Right cardiac atrium (tissue), 5 donors: ENCODE data around the gene SLC66A3. TPM values are rescaled to one million over a fixed set of nuclear protein-coding genes. Genes with fewer than 3 reads are reported as not detected.

Experiments
- ATAC-seq, 2 donors: fragments of 200-7000 bp; cut with Tn5 transposase; one replicate each; pipeline versions ENCODE4 v1.8.0 to v1.9.1; 2020; ENCODE audit warnings: moderate library complexity in 2 of 2, mild to moderate bottlenecking in 1 of 2
- DNase-seq, 3 donors: peaks; one replicate each; pipeline ENCODE4 v3.0.0-alpha.2; 2020
- H3K27ac ChIP-seq: one replicate; pipeline ENCODE4 v1.5.1; 2013; ENCODE audit warnings: mild to moderate bottlenecking, low read length, control low read depth, moderate library complexity
- H3K27me3 ChIP-seq: one replicate; pipeline ENCODE4 v1.6.1; 2013; ENCODE audit not compliant: control insufficient read depth, insufficient read depth
- H3K4me1 ChIP-seq: one replicate; pipeline ENCODE4 v1.6.1; 2013; ENCODE audit warnings: low read length; ENCODE audit not compliant: control insufficient read depth, insufficient read depth
- H3K4me3 ChIP-seq: one replicate; pipeline ENCODE4 v1.5.1; 2013; ENCODE audit warnings: low read length, control low read depth
- H3K9me3 ChIP-seq: one replicate; pipeline ENCODE4 v1.6.1; 2013; ENCODE audit warnings: low read length; ENCODE audit not compliant: control insufficient read depth
- WGBS: extraction: QIAGEN DNeasy Blood & Tissue Kit; methylation state at CpG from one replicate; pipeline ENCODE4 v1.1.7; 2013; 5-methylcytosine and 5-hydroxymethylcytosine counted together
- intact Hi-C, 4 donors: fragments of 100-400 bp; cut with DNase I; formaldehyde crosslinking; loops; one replicate each; pipeline versions ENCODE4 v1.11.0 to v1.14.0; 2022 to 2023
- polyA plus RNA-seq: library from polyadenylated mRNA; stranded (reverse); fragments of 200-250 nt; gene quantifications from one replicate; pipeline ENCODE4 v1.2.3, GENCODE V29; 2013
- total RNA-seq, 4 donors: library from RNA; stranded (reverse); fragmentation: NEBNext Ultra II Directional; extraction: Animal tissue kit (Norgen Biotek cat#: 25700); gene quantifications; one replicate each; pipeline ENCODE4 v1.2.1, GENCODE V29; 2021
- donor health status: healthy with polysubstance abuse.
- donor health status: DM: no; HTN: yes; CAD: no.
- donor health status: DM: no; HTN: no; CAD: no.
- donor health status: DM: no; HTN: yes; CAD: no; lungs with severe emphysema.
- donor health status: DM: yes; HTN: yes; CAD: no.

SLC66A3 gene
- total and polyA plus RNA-seq, 5 donors = 10.2 to 14.6 (median 12.6) TPM

DNA sequence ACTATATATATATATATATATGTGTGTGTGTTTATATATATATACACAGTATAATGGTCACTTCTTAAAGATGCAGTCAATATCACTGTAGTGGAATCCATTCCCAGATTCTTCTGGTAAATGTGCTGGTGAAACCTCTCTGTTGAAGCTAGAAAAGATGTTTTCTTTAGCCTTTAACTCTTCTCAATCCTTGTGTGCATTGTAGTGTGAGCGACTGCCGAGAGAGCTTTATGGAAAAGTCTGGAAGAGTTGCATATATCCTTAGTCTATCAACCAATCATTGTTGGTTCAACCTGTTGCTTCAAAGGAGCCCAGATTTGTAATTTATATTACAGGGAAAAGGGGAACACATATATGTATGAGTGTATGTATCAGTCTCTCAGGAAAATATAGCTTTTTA is 27.7 kb downstream of the SLC66A3 start:
- intact Hi-C loops = no loop called here

GRCh38 chr2:11186145-11186544 is 30.9 kb downstream of the SLC66A3 start:
- no peak for ATAC-seq
- intact Hi-C loops = no loop called here
- Histone ChIP-seq H3K27me3 (no peaks in the 10 kb centered on the region), H3K27ac (no peak overlapping the region), H3K9me3 (no peaks in the 10 kb centered on the region), H3K4me1 (no peaks in the 10 kb centered on the region), H3K4me3 (no peak overlapping the region)
- DNase-seq = no peak
- 96% methylated on average over 6 of the region's 6 CpGs for WGBS

More for the DNA sequence above, 27.7 kb downstream of the SLC66A3 start:
- DNase-seq (no peak), ATAC-seq (no peak)
- Histone ChIP-seq H3K4me1 (no peaks in the 10 kb centered on the region), H3K9me3 (no peaks in the 10 kb centered on the region), H3K27ac (no peak overlapping the region), H3K4me3 (no peak overlapping the region), H3K27me3 (no peaks in the 10 kb centered on the region)
- WGBS = 92% methylated on average over 2 of the region's 2 CpGs

- WGBS = 82% methylated on average over 7 of the region's 7 CpGs
- ATAC-seq = no peak
- no peaks in the 10 kb centered on the region for H3K27me3 ChIP-seq
These were observed 31.9 kb downstream of the SLC66A3 start for GRCh38 chr2:11187083-11187619.

GRCh38 chr2:11187731-11188130 is 32.5 kb downstream of the SLC66A3 start:
- DNase-seq = no peak
- Histone ChIP-seq H3K9me3 (no peaks in the 10 kb centered on the region), H3K27me3 (no peaks in the 10 kb centered on the region), H3K4me1 (no peaks in the 10 kb centered on the region), H3K4me3 (no peak overlapping the region), H3K27ac (no peak overlapping the region)
- intact Hi-C loops = no loop called here
- no peak for ATAC-seq
- 85% methylated on average over 2 of the region's 2 CpGs for WGBS

More at GRCh38 chr2:11187083-11187619, 31.9 kb downstream of the SLC66A3 start:
- intact Hi-C loops = no loop called here
- Histone ChIP-seq H3K4me1 (no peaks in the 10 kb centered on the region), H3K4me3 (no peak overlapping the region), H3K9me3 (no peaks in the 10 kb centered on the region), H3K27ac (no peak overlapping the region)
- no peak for DNase-seq

- intact Hi-C loops = no loop called here
- Histone ChIP-seq H3K4me1 (no peaks in the 10 kb centered on the region), H3K27me3 (no peaks in the 10 kb centered on the region), H3K27ac (no peak overlapping the region), H3K4me3 (no peak overlapping the region), H3K9me3 (no peaks in the 10 kb centered on the region)
- 91% methylated on average over 3 of the region's 3 CpGs for WGBS
- ATAC-seq (no peak), DNase-seq (no peak)
These were observed 41.0 kb downstream of the SLC66A3 start for GRCh38 chr2:11196246-11196645.

DNA sequence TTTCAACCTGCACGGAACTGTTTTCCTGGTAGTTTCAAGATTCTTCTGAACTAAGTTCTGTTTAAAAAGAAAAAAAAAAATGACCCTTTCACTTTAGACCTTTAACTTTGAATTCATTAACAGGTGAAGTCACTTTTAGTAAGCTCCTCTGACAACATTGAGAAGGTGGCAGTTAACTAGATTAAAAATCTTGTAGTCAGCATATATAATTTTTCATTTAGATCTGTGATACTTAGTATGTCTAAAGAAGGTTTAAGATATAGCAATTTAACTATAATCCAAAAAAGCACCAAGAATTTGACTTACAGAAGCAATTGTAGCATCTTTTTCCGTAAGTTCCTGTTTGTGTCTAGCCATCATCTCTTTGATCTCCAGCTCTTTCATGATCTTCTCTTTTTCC is 45.4 kb downstream of the SLC66A3 start:
- Histone ChIP-seq H3K27ac (no peak overlapping the region), H3K9me3 (no peaks in the 10 kb centered on the region), H3K4me1 (no peaks in the 10 kb centered on the region), H3K27me3 (no peaks in the 10 kb centered on the region), H3K4me3 (no peak overlapping the region)
- WGBS = 93% methylated on average over 2 of the region's 2 CpGs
- DNase-seq (no peak), ATAC-seq (no peak)
- intact Hi-C loops = no loop called here

DNA sequence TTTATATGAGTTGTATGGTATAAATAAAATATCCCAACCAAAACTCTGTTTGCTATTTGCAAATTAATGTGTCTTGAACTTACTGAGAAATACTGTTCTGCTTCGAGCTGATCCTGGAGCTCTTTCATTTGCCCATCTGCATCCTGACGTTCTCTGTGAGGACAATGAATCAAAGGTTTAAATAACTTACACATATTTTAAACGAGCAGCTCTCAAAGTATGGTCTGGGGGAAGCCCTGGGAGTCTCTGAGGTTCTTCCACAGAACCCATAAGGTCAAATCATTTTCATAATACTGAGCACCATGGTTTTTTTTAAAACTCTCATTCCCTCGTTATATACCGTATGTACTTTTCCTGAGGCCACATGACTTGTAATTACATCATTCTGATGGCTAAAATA is 46.7 kb downstream of the SLC66A3 start:
- no peaks in the 10 kb centered on the region for H3K9me3 ChIP-seq
- 81% methylated on average over 5 of the region's 5 CpGs for WGBS
- no peak overlapping the region for H3K4me3 ChIP-seq
- ATAC-seq = no peak
- intact Hi-C loops = no loop called here
- no peaks in the 10 kb centered on the region for H3K27me3 ChIP-seq
- no peak overlapping the region for H3K27ac ChIP-seq
- no peaks in the 10 kb centered on the region for H3K4me1 ChIP-seq
- DNase-seq = no peak

- ATAC-seq (no peak), DNase-seq (no peak)
- intact Hi-C loops = no loop called here
- Histone ChIP-seq H3K4me3 (no peak overlapping the region), H3K9me3 (no peaks in the 10 kb centered on the region), H3K27me3 (no peaks in the 10 kb centered on the region), H3K27ac (no peak overlapping the region), H3K4me1 (no peaks in the 10 kb centered on the region)
- 77% methylated on average over 3 of the region's 3 CpGs for WGBS
These were observed 48.2 kb downstream of the SLC66A3 start for GRCh38 chr2:11203480-11203879.

GRCh38 chr2:11208083-11208482 is 52.8 kb downstream of the SLC66A3 start:
- no peak for ATAC-seq

DNA sequence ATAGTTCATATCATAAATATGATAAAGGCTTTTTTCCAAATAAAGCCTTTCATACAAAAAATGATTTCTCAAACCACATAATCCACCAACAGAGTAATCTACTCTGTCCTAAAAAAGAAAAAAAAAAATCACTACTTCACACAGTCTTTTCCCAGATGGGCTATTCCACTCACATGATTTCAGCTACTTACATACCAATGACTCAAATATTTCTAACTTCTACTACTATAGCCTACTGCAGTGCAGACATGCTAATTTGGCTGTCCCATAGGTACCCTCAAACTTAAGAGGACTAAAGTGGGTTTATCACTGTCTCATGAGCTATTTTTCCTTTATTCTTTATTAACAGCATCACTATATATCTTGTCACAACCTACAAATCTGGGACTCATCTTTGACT is 57.4 kb downstream of the SLC66A3 start:
- Histone ChIP-seq H3K4me1 (no peaks in the 10 kb centered on the region), H3K4me3 (no peak overlapping the region), H3K27ac (no peak overlapping the region), H3K27me3 (no peaks in the 10 kb centered on the region), H3K9me3 (no peaks in the 10 kb centered on the region)
- no peak for ATAC-seq
- no peak for DNase-seq
- intact Hi-C loops = no loop called here

More at GRCh38 chr2:11208083-11208482, 52.8 kb downstream of the SLC66A3 start:
- intact Hi-C loops = no loop called here
- no peak overlapping the region for H3K27ac ChIP-seq
- no peaks in the 10 kb centered on the region for H3K9me3 ChIP-seq
- H3K4me1 ChIP-seq = no peaks in the 10 kb centered on the region
- no peak overlapping the region for H3K4me3 ChIP-seq
- no peak for DNase-seq
- no peaks in the 10 kb centered on the region for H3K27me3 ChIP-seq

DNA sequence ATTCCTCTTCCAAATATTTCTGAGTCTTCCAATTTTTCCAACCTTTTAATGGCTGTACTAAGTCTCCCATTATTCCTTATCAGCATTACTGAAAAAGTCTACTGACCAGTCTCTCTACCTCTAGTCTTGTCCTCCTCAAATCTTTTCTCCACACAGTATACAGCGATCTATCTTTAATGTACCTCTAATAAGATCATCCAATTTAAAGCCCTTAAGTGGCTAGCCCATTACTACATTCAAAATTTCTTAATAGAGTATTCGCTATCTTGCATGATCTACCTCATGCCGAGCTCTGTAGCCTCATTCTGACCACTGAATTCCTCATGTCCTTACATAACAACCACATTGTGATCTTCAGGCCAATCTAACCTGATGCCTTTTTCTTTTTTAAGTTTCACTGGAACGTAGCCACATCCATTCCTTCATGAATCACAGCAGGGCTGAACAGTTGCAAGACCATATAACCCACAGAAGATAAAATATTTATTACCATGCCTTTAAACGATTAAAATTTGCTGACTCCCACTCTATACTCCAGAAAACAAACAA is 57.9 kb downstream of the SLC66A3 start:
- no peaks in the 10 kb centered on the region for H3K4me1 ChIP-seq
- H3K4me3 ChIP-seq = no peak overlapping the region
- 93% methylated on average over 5 of the region's 5 CpGs for WGBS
- no peak overlapping the region for H3K27ac ChIP-seq
- ATAC-seq = no peak
- no peaks in the 10 kb centered on the region for H3K9me3 ChIP-seq
- intact Hi-C loops = no loop called here
- no peaks in the 10 kb centered on the region for H3K27me3 ChIP-seq
- DNase-seq = no peak

DNA sequence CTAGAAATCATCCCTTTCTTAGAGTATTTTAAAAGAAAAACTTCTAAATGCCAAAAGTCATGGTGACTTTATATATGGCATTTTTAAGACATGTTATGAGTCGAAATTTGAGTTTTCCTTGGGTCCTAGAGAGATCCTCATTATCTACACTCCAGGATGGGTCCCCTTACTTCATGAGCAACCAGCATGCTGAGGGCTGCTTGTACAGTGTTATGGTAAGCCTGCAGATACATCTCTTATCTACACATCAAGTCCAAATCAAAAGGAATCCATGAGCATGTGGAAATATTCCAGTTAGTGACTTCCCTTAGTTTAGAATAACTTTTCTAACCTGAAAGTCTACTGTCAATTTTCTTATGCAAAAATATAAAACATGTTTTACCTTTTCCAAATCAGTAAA is 58.7 kb downstream of the SLC66A3 start:
- DNase-seq = no peak
- Histone ChIP-seq H3K27ac (no peak overlapping the region), H3K4me3 (no peak overlapping the region), H3K27me3 (no peaks in the 10 kb centered on the region), H3K9me3 (no peaks in the 10 kb centered on the region), H3K4me1 (no peaks in the 10 kb centered on the region)
- 95% methylated on average over 1 of the region's 1 CpG for WGBS
- intact Hi-C loops = no loop called here
- ATAC-seq = no peak
